T-helper 2 cell treated with Interferon-gamma antibody and Interleukin-4, amounts not matched to agents 100 ng/mL and 5 ng/mL, for 36 hours (primary cell): ENCODE measurements around the gene EIF2AK3. TPM values are rescaled to one million over a fixed set of nuclear protein-coding genes. Genes with fewer than 3 reads are reported as not detected.
"Not testable (repeated sequence)": the region's sequence is repeated elsewhere in the genome, so short reads cannot be mapped to it uniquely, and the experiment has no call there.

Experiments
- intact Hi-C: fragments of 100-400 bp; cut with micrococcal nuclease; formaldehyde crosslinking; loops from one replicate; pipeline ENCODE4 v1.15.1; 2023
- total RNA-seq: library from RNA; stranded (reverse); gene quantifications from 2 replicates; pipeline ENCODE4 v1.2.3, GENCODE V29; 2022

EIF2AK3 gene
- total RNA-seq, 1 donor from 2014 or later: 23.6 TPM

DNA sequence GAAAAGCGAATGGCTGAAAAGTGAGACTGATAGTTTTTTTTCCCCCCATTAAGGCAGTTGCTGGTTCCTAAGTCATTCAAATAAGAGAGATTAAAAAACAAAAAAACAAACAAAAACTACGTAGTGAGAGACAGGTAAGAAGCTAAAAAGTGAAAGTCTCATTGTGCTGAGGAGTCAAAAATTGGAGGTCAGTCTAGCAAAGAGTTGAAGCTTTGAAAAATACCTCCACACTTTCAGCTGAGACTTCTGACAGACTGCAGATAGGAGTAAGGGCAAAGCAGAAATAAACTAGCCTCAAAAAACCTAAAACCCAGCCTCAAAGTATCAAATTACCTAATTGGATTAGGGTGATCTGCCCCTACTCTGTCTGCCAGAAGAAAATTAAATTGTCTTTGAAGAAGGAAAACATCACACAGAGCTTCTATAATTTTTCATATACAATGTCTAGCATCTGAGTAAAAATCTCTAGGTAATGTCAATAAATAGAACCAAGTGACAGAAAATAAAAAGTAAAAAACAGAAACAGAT, 10.9 kb upstream of the EIF2AK3 start:
- intact Hi-C loops: no loop called here

DNA sequence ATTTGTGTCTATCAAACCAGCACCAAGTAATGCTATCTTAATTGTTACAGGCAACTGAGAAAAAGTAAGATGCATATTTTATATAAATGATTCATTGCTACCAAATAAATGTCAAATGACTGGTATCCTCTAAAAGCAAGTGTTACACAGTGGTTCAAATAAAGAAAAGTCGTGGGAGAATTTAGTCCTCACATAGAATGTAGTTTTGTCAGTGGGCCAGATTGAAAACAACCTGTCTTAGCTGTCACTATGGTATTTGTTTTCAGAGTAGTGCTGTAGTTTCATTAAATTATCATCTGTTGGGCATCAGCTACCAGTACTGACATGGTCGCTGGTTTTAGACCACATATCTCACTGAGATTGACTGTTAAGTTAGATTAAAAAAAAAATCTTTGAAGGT, 10.2 kb upstream of the EIF2AK3 start:
- intact Hi-C loops: no loop called here

DNA sequence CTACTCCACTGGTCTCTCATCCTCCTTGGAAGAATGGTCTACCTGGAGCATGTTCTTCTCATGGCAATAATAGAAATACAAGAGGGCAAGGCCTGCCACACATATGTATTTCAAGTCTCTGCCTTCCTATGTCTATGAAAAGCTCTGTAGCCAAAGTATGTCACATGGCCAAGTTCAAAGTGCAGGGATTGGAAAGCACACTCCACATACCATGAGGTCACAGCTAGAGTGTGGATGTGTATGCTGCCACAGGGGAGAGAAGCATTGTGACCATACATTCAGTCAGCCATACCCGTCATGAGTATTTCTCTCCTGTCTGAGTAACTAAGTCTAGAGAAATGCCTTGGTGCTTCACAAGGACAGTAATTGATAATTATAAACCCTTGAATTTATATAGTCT, 8.8 kb upstream of the EIF2AK3 start:
- intact Hi-C loops: no loop called here

DNA sequence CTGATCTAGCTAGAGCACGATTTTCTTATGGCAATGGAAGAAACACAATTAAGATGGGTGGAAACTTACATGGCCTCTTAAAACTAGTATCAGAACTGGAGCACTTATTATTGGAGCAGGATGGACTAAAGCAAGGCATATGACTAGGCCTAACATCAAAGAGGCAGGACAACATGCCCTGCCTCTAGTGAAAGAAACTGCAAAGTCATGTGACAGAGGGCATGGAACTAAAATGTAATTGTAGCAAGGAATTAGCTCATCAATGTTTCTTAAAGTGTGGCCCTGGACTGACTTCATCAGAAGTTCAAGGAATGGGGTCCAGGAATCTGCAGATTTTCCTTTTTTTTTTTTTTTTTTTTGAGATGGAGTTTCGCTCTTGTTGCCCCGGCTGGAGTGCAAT, 5.3 kb upstream of the EIF2AK3 start:
- intact Hi-C loops: no loop called here

DNA sequence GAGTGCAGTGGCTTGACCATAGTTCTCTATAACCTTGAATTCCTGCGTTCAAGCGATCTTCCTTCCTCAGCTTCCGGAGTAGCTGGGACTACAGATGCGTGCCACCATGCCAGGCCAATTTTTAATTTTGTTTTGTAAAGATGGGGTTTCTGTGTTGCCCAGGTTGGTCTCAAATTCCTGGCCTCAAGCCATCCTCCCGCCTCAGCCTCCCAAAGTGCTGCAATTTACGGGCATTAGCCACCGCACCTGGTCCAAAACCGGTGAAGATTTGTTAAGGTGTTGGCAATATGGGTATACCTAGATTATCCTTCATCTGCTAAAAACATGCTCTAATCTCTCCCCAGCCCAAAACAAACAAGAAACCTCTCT, 1.3 kb upstream of the EIF2AK3 start:
- intact Hi-C loops: loop anchor here (5.0 kb wide), 1 partner anchor 39 kb away; no protein-coding TSS in a partner anchor

DNA sequence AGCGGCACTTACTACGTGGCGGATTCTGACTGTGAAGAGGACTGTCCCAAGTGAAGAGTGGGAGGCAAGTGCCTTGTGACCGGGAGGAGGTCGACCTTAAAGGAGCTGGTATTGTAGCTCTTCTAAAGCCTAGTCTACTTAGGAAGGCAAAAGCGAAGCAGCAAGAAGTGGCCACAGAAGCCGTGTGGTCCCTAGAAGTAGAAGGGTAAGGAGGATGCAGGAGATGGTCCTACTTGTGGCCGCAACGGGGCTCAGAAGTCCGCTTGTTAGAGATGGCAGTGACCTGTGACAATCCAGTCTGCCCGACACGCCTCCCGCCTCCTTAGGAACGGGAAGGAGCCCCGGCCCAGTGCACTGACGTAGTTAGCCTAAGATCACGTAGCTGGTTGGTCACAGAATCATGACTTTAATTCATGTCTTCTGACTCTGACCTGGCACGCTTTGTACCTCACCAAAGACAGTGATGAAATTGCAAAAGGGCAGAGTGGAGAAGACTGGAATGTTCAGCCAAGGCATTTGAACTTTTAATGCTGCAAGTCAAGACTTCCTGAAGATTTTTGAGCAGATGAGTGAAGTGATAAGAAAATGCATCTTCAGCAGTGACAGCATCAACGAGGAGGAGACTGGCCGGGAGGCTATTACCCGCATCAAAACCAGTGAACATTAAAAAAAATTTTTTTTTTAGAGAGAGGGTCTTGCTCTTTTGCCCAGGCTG, 749 bp upstream of the EIF2AK3 start:
- intact Hi-C loops: loop anchor here (1.0 to 5.0 kb wide), 7 partner anchors 11 to 573 kb away; partner anchors contain the start of genes KRCC1 and RPIA

DNA sequence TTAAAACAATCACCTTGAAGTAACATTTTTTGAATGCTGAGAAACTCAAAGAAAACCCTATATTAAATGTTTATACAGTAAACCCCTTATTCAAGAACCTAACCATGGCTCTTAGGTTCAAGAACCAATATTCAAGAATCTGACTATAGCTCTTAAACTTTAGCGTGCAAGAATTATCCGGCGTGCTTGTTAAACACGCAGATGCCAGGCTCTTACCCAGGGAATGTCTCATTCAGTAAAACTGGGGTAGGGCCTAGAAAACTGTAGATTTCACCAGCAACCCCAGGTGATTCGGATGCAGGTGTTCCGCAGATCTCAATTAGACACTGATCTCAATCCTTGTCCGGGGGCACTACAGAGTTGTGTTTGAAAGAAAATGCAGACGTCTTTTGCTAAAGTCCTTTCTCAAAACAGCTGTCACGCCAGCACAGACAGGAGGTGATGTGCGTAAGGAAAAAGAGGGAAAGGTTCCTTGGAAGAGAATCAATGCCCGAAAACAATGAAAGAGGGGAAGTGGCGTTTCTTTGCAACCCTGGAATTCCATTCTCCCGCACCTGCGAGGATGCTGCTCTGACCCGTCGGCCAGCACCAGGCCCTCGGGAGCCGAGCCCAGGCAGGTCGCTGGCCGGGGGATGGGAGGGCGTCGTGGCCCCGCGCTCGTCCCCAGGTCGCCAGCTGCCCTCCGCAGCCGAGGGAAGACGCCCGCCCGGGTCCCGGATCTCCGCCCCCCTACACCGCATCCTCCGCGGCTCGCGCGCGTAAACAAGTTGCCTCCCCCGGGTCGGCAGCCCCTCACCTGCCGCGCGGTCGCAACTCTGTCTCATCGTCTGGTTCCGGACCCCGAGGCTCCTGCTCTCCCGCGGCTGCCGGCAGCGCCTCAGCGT, 851 bp downstream of the EIF2AK3 start:
- intact Hi-C loops: loop anchor here (1.0 to 5.0 kb wide), 7 partner anchors 10 to 571 kb away; partner anchors contain the start of genes KRCC1 and RPIA

DNA sequence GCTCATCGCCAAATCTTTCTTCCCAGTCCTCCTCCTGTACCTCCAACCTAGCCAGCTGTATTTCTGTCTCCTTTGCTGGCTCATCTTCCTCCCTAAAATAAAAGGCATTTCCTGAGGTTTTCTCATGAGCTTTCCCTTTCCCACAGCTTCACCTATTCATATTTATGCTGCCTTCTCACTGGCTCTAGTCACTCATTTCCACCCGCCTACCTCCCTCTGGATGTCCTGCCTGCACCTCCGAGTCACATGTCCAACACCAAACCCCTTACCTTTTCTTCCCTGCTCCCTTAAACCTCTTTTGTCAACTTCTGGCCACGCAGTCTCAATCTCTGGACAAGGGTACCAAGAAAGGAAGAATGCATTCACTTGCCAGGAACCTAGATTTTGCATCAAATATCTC, 2.8 kb downstream of the EIF2AK3 start:
- intact Hi-C loops: no loop called here

DNA sequence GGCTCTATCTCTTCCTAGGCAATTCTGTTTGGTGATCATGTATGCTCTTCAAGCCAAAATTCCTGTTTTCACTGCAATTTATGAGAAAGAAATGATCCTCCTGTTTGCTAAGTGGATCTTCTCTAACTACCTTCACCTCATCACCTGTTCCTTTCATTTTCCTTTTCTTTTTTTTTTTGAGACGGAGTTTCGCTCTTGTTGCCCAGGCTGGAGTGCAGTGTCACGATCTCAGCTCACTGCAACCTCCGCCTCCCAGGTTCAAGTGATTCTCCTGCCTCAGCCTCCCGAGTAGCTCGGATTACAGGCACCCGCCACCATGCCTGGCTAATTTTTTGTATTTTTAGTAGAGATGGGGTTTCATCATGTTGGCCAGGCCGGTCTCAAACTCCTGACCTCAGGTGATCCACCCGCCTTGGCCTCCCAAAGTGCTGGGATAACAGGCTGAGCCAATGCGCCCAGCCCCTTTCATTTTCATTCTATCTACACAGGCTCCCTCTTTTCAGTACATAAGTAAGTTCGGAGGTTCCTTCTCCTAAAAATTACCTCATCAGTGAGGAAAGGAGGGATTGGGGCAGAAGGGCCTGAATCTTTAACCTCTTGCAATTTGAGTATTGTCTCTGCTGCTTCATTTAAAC, 3.3 kb downstream of the EIF2AK3 start:
- intact Hi-C loops: not testable (repeated sequence)

DNA sequence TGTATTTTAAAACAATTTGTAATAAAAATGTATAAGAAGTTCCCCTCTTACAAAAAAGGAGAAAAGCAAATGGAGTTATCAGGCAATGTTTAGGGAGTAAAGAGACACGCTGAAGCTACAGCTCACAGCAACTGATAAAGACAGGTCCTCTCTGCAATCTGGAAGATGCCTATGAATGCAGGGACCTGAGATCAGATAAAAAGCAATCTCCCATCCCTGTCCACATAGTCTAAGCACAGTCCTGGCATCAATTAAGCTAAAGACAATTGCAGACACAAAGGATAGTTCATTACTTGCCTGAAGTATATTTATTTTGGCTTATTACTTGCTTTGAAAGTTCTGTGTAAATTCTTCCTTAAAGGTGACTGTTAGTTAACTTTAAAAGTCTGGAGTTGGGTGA, 5.0 kb downstream of the EIF2AK3 start:
- intact Hi-C loops: no loop called here

DNA sequence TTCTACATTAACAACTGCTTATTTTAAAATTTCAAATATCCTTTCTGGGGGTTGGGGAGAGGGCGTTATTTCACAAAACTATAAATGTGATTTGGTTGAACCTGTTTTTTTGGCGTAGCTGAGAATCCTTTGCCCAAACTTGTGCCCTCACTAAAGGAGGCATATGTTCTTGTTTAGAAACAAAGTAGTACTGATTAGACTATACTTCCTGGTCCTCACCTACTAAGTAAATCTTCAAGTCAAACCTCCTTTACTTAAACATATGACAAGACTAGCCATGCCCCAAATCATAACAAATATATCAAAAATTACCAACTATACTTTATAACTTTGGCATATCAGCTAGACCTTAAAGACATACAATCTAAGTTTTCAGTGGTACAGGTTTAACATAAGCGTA, 5.8 kb downstream of the EIF2AK3 start:
- intact Hi-C loops: no loop called here

DNA sequence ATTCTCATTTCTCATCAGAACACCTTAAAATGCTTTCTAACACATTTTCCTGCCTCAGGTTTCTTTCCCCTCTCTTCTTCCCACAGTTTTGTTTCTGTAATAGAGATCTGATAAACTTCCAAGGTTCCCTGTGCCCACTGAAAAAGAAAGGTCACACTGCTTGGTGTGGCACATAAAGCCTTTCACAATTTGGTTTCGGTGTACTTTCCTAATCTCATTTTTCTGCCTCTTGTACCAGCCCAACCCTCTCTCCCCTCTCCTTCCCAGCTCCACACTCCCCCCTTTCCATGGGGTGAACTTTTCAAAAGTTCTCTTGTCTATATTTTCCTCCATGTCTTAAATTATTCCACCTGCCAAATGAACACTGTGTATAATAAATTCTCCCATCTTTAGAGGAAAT, 7.2 kb downstream of the EIF2AK3 start:
- intact Hi-C loops: no loop called here

DNA sequence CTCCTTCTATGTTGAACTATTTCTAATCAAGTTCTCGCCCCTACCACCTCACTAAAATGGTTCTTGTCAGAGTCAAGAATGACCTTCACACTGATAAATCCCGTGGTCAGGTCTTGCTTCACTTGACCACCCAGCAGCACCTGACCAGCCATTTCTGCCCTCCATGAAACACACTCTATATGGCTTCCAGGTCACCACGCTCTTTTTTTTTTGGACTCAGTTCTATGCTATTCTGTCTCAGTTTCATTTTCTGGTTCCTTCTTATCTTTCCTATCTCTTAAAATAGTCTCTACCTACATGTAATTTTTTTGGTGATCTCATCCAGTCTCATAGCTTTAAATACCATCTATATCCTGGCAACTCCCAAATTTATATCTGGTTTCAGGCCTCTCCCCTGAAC, 11.4 kb downstream of the EIF2AK3 start:
- intact Hi-C loops: loop anchor here (1.0 kb wide), 1 partner anchor 11 kb away; the partner anchor contains the start of gene EIF2AK3

DNA sequence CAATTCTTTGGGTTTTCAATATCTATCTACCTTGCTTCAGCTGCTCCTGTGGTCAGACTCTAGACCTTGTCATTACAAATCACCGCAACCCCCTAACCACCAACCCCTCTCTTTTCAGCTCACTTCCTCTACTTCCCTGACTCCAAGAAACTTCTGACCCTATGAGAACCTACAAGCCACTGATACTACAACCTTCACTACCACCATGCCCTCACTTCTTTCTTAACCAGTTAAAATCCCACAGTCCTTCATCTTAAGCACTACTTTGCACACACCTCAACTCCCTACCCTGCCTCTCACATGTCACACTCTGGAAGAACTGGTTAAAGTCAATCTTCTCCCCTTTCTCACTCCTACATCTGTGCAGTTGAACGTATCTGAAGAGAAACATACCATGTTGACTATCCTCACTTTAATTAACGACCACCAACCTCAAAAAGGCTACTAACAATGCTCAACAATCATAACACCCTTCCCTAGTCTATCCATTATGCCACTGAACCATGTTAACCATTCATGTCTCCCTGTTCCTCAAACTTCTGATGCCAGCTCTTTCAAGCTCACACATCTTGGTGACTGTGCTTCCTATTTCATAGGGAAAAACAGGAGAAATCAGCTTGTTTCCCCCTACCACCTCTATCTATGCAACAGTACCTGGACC, 12.6 kb downstream of the EIF2AK3 start:
- intact Hi-C loops: no loop called here

DNA sequence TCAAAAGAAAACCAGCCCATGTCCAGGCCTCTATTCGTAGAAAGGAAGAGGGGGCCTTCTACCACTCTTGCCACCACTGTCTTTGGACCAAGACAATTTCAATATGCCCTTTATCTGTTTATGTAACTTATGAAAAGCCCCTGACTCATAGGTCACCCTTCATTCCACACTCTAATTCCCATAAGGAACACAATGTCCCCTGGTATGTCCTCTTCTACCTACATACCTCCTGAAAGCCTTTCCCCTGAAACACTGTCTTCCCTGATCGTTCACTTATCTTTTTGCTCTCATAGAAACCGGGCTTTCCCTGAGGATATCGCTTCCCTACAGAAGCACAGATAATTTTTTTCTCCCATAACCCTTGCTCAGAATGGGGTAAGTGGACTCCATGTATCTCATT, 13.3 kb downstream of the EIF2AK3 start:
- intact Hi-C loops: no loop called here

DNA sequence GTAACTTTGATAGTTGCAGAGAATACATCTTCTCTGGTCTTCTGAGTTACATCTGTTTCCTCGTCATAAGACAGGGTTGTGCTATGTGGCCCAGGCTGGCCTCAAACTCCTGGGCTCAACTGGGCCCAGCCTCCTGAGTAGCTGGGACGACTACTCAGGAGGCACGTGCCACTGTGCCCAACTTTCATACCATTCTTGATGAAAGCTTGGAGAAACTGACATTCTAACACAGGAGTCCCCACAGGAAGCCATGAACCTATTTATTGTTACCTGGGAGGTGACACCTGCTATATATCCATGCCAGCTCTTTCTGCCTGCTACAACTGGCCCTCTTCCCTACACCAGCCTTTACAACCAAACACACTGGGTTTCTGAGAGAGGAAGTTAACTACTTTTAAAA, 19.1 kb downstream of the EIF2AK3 start:
- intact Hi-C loops: no loop called here

DNA sequence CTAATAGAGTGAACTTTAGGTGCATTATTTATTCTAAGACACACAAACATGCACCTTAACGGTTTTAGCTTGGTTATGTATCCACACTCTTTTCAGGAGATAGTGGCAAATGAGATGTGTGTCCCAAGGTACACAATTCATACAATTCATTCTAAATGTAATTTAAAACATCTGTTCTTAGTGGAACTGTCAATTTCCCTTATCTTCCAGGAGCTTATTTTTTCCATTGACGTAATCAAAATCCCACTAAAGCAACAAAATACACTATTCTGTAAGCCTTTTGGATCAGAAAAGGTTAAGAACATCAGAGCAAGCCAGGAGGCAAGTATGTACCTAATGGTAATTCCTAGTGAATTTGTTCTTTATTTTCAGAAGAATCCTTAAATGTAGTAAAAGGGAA, 19.8 kb downstream of the EIF2AK3 start:
- intact Hi-C loops: no loop called here

DNA sequence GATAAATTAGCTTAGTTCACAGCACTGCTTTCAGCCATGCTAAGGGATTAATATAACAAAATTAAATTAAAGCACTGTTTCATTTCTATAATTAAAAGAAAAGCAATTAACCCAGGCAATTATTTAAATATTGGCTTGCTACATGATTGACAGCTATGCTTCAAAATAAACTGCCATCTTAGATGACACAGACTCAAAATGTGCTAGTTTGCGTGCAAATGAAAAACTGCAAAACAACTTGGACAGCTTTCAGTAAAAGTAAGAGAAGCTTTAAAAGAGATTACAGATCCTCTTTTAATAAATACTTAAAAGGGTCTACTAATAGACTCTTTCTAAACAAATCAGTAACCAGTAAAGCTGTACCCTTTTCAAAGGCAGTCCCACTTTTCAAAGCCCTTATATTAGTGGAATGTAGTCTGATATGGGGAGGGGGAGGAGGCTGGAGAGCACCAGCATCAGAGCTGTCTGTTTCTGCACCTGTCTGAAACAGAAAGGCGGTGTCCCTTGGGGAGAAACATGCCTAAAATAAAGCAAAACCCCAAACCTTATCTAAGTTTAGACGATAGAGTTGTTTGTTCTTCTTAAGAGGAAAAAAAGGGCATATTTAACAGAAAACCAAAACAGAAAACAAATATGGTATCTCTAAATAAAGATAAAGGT, 20.8 kb downstream of the EIF2AK3 start:
- intact Hi-C loops: no loop called here

DNA sequence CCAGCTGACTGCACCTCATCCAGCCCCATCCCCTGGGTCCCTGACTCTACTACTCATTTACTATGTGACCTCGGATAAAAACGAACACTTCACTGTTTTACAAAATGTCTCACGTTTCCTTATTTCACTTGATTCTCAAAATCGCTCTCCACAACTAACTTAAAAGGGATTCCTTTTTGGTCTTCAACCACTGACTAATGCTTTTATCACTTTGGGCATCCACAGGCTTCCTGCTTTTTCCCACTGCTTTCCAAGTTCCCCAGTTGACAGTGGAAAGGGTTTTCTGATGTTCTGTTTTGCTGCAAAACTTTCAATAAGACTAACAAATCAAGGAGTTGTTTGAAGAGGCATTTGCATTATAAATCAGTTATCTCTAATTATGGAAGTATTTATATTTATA, 24.1 kb downstream of the EIF2AK3 start:
- intact Hi-C loops: no loop called here

DNA sequence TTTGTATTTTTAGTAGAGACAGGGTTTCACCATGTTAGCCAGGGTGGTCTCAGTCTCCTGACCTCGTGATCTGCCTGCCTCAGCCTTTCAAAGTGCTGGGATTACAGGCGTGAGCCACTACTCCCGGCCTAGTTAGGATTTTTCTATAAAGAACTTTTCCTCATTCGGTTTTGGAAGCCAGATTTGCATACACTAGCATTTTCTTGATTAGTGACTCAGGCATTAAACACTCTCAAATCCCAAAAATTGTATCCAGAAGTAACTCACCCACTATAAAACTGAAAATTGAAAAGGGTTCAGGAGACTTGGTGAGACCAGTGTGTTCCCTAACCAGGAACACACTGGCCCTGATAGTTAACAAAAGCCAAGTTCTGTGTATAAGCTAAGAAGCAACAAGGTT, 25.2 kb downstream of the EIF2AK3 start:
- intact Hi-C loops: no loop called here

DNA sequence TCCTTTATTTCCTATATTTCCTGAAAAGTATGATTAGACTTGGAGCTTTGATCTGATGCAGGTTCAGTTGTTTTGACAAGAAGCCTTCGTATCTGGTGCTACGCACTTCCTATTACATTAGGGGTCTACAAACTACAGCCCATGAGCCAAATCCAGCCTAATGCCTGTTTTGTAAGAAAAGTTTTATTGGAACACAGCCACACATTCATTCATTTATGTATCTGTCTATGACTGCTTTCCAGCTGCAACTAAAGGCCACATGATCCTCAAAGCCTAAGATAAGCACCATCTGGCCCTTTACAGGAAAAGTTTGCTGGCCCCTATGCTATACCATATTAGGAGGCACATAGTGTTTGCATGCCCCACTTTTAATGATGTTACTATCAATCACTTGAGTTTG, 26.0 kb downstream of the EIF2AK3 start:
- intact Hi-C loops: no loop called here
